Loucy (cell line): Measurements from ENCODE around the gene OTOR.

Experiments used
- H2AFZ ChIP-seq: fragments of 200-600 bp; sonication (generic); 2 replicates; pipeline ENCODE4 v1.6.0; 2016; ENCODE audit warnings: antibody characterized with exemption, mild to moderate bottlenecking, low read length, moderate library complexity
- H3F3A ChIP-seq: fragments of 200-600 bp; 2 replicates; pipeline ENCODE4 v1.6.0; 2016; ENCODE audit warnings: antibody characterized with exemption, low read depth, mild to moderate bottlenecking
- H3K27me3 ChIP-seq: fragments of 200-600 bp; sonication (generic); 2 replicates; pipeline ENCODE4 v1.6.1; 2014; ENCODE audit warnings: low read length, mild to moderate bottlenecking; ENCODE audit not compliant: insufficient read depth, poor library complexity, severe bottlenecking
- H3K36me3 ChIP-seq: fragments of 200-600 bp; sonication (generic); 2 replicates; pipeline ENCODE4 v1.6.1; 2016; ENCODE audit warnings: low read length; ENCODE audit not compliant: insufficient read depth
- H3K4me1 ChIP-seq: fragments of 200-600 bp; sonication (generic); 2 replicates; pipeline ENCODE4 v1.5.1; 2014; ENCODE audit warnings: low read length, mild to moderate bottlenecking; ENCODE audit not compliant: insufficient read depth, poor library complexity, severe bottlenecking
- H3K4me2 ChIP-seq: fragments of 200-600 bp; sonication (generic); 2 replicates; pipeline ENCODE4 v1.6.0; 2014; ENCODE audit warnings: antibody characterized with exemption, low read length, low read depth, mild to moderate bottlenecking; ENCODE audit not compliant: poor library complexity, severe bottlenecking
- H3K4me3 ChIP-seq: fragments of 200-600 bp; sonication (generic); 2 replicates; pipeline ENCODE4 v1.5.1; 2014; ENCODE audit warnings: low read length, mild to moderate bottlenecking, mixed read lengths; ENCODE audit not compliant: poor library complexity, severe bottlenecking
- H3K79me2 ChIP-seq: fragments of 200-600 bp; sonication (generic); 2 replicates; pipeline ENCODE4 v1.6.1; 2014; ENCODE audit warnings: low read length; ENCODE audit not compliant: insufficient read depth
- H3K9ac ChIP-seq: fragments of 200-600 bp; sonication (generic); 2 replicates; pipeline ENCODE4 v1.6.0; 2014; ENCODE audit warnings: mild to moderate bottlenecking, low read depth, low read length, moderate library complexity; ENCODE audit not compliant: poor library complexity, severe bottlenecking
- H3K9me2 ChIP-seq: fragments of 200-600 bp; sonication (generic); replicated peaks from 2 replicates; pipeline ENCODE4 v1.6.1; 2016; ENCODE audit warnings: low read depth, low read length, mixed read lengths
- H3K9me3 ChIP-seq: fragments of 200-600 bp; sonication (generic); 2 replicates; pipeline ENCODE4 v1.6.1; 2014; ENCODE audit warnings: mild to moderate bottlenecking, antibody characterized with exemption, low read length, low read depth; ENCODE audit not compliant: insufficient read depth
- H4K20me1 ChIP-seq: fragments of 200-600 bp; sonication (generic); 2 replicates; pipeline ENCODE4 v1.6.0; 2014; ENCODE audit warnings: antibody characterized with exemption, low read length, mild to moderate bottlenecking; ENCODE audit not compliant: insufficient read depth, poor library complexity, severe bottlenecking
- CTCF ChIP-seq: fragments of 200-600 bp; sonication (generic); conservative IDR thresholded peaks from 2 replicates; pipeline ENCODE4 v1.5.1; 2014; ENCODE audit warnings: mild to moderate bottlenecking, antibody characterized with exemption, low read length
- EZH2phosphoT487 ChIP-seq: fragments of 200-600 bp; IDR thresholded peaks from 2 replicates; pipeline ENCODE4 v1.6.1; 2018; ENCODE audit warnings: antibody characterized with exemption, mild to moderate bottlenecking, moderate library complexity, borderline replicate concordance

The OTOR gene

GRCh38 chr20:16719421-16719820 is 28.7 kb upstream of the OTOR start:
- Histone ChIP-seq H2AFZ (no peak overlapping the region), H3F3A (no peaks in the 10 kb centered on the region), H3K9ac (no peak overlapping the region), H3K4me2 (no peak overlapping the region), H3K36me3 (no peaks in the 10 kb centered on the region), H3K4me3 (no peak overlapping the region), H3K27me3 (peaks cover 98% of the 10 kb centered on the region), H3K9me2 (no peaks in the 10 kb centered on the region), H3K9me3 (no peaks in the 10 kb centered on the region), H3K79me2 (no peaks in the 10 kb centered on the region), H4K20me1 (no peaks in the 10 kb centered on the region), H3K4me1 (no peaks in the 10 kb centered on the region)
- no peak for TF ChIP-seq EZH2phosphoT487
- no peak for TF ChIP-seq CTCF

- Histone ChIP-seq H3K9ac (no peak overlapping the region), H3K4me3 (peak overlapping the region; percentile 100), H3K9me3 (no peaks in the 10 kb centered on the region), H3K9me2 (no peaks in the 10 kb centered on the region), H3F3A (peaks cover 5% of the 10 kb centered on the region; the same call in 1 of the 2 replicates), H3K79me2 (peaks cover 42% of the 10 kb centered on the region), H3K4me2 (peak overlapping the region; percentile 92), H3K27me3 (peaks cover 54% of the 10 kb centered on the region), H3K36me3 (0 out of 2 replicates have a peak, but pooled peaks cover 11% of the 10 kb centered on the region), H4K20me1 (peaks cover 38% of the 10 kb centered on the region), H3K4me1 (peaks cover 41% of the 10 kb centered on the region), H2AFZ (peak overlapping the region; percentile 99)
- TF ChIP-seq CTCF (no peak), EZH2phosphoT487 (no peak)
Observed at GRCh38 chr20:16729080-16729479, 19.1 kb upstream of the OTOR start.

GRCh38 chr20:16729565-16730460 is 18.3 kb upstream of the OTOR start, which contains the start of gene SNRPB2:
Gene SNRPB2 (plus strand): TSS chr20:16730026. CDS start chr20:16731703, 1,677 bp downstream.
- no peak for TF ChIP-seq CTCF
- TF ChIP-seq EZH2phosphoT487 = no peak
- Histone ChIP-seq H3K9me3 (no peaks in the 10 kb centered on the region), H3K4me3 (peak within 1 kb of the TSS; percentile 100), H3K9me2 (no peaks in the 10 kb centered on the region), H3K4me2 (peak within 1 kb of the TSS; percentile 92), H3K79me2 (peaks cover 49% of the 10 kb centered on the region), H4K20me1 (peaks cover 45% of the 10 kb centered on the region), H3K4me1 (peaks cover 48% of the 10 kb centered on the region), H3K9ac (peak within 1 kb of the TSS; percentile 93), H3K36me3 (peaks cover 17% of the 10 kb centered on the region; the same call in 1 of the 2 replicates), H3F3A (peaks cover 5% of the 10 kb centered on the region; the same call in 1 of the 2 replicates), H3K27me3 (peaks cover 46% of the 10 kb centered on the region), H2AFZ (peak within 1 kb of the TSS; percentile 99)
